Lower leg skin (tissue), 4 donors: ENCODE results near the gene PSMC2. TPM values are rescaled to one million over a fixed set of nuclear protein-coding genes. Genes with fewer than 3 reads are reported as not detected.

ENCODE experiments used
- DNase-seq, 2 donors: peaks; one replicate each; pipeline ENCODE4 v3.0.0-alpha.2; 2019; ENCODE audit warnings: low spot score in 2 of 2
- H3K4me3 ChIP-seq: fragments of 200-600 bp; sonication (generic); 2 replicates; pipeline ENCODE4 v1.5.1; 2017; ENCODE audit warnings: mild to moderate bottlenecking, low read depth; ENCODE audit not compliant: poor library complexity, severe bottlenecking
- POLR2A ChIP-seq, 2 donors: fragments of 450-650 bp; IDR thresholded peaks; one replicate each; pipeline ENCODE4 v1.6.1; 2016 to 2017; ENCODE audit warnings: antibody characterized with exemption in 2 of 2, mild to moderate bottlenecking in 1 of 2, moderate library complexity in 1 of 2
- WGBS, 2 donors: methylation state at CpG; one replicate each; pipeline ENCODE4 v1.1.5; 2018; 5-methylcytosine and 5-hydroxymethylcytosine counted together
- intact Hi-C: fragments of 100-400 bp; cut with DNase I; formaldehyde crosslinking; loops from one replicate; pipeline ENCODE4 v1.15.0; 2023; ENCODE audit warnings: low total_unique reads
- total RNA-seq, 4 donors: library from RNA; depleted of rRNA; stranded (reverse); fragments of >200 nt; gene quantifications; one replicate each; pipeline ENCODE4 v1.1.0, GENCODE V29; 2016
- TF ChIP-seq, protein P1 (sequence below), 3 donors: fragments of 450-650 bp; IDR thresholded peaks; one replicate each; pipeline ENCODE4 v1.5.1; 2016; ENCODE audit warnings: antibody characterized with exemption in 3 of 3, mild to moderate bottlenecking in 3 of 3, moderate library complexity in 2 of 3

PSMC2 gene
- total RNA-seq, 4 donors from 2014 or later = 75.3 to 124 (median 107) TPM

DNA sequence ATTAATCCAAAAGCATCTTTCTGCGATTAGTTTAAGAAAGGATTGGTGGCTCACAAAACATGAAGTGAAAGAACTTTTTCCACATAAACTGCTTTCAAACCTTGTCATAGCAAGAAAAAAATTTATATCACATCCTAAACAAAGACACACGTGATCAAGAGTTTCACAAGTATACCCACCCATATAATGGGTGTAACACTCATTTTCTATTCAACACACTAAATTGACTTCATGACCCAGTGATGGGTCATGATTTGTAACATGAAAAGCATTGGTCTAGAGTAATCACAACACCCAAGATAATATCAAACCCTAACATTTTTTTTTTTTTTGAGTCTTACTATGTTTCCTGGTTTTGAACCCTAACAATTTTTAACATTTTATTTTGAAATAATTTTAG, 32.6 kb upstream of the PSMC2 start:
- 76 to 81% methylated on average over 2 of the region's 2 CpGs for WGBS, 2 donors
- DNase-seq = no peak
- TF ChIP-seq, protein P1, sequence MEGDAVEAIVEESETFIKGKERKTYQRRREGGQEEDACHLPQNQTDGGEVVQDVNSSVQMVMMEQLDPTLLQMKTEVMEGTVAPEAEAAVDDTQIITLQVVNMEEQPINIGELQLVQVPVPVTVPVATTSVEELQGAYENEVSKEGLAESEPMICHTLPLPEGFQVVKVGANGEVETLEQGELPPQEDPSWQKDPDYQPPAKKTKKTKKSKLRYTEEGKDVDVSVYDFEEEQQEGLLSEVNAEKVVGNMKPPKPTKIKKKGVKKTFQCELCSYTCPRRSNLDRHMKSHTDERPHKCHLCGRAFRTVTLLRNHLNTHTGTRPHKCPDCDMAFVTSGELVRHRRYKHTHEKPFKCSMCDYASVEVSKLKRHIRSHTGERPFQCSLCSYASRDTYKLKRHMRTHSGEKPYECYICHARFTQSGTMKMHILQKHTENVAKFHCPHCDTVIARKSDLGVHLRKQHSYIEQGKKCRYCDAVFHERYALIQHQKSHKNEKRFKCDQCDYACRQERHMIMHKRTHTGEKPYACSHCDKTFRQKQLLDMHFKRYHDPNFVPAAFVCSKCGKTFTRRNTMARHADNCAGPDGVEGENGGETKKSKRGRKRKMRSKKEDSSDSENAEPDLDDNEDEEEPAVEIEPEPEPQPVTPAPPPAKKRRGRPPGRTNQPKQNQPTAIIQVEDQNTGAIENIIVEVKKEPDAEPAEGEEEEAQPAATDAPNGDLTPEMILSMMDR (IDR thresholded peaks at IDR 0.05) = no peak
- TF ChIP-seq POLR2A (IDR thresholded peaks at IDR 0.05) = no peak
- no peak overlapping the region for H3K4me3 ChIP-seq
- intact Hi-C loops = no loop called here

GRCh38 chr7:103316380-103316941, 31.0 kb upstream of the PSMC2 start:
- WGBS, 2 donors = 85 to 87% methylated on average over 2 of the region's 2 CpGs
- no peak overlapping the region for H3K4me3 ChIP-seq
- intact Hi-C loops = no loop called here
- TF ChIP-seq POLR2A (IDR thresholded peaks at IDR 0.05) = no peak
- DNase-seq = no peak

DNA sequence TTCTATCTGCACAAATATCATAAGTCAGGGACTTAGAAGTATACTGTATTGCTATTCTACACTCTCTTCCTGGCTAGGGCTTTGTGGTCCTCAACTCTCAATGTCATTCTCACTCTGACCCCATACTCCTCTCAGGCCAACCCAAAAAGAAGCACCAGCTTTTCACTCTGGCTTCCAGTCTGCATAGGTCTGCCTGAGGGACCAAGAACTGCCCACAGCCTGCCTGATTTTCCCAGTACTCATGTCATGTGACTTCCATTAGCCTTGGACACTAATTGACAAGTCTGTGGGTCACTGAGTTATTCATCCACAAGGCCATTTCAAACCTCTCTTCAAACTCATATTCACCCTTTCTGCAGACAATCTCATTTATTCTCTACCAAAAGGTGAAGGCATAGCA, 30.4 kb upstream of the PSMC2 start:
- no peak overlapping the region for H3K4me3 ChIP-seq
- TF ChIP-seq, protein P1 (IDR thresholded peaks at IDR 0.05) = no peak
- no peak for TF ChIP-seq POLR2A (IDR thresholded peaks at IDR 0.05)
- intact Hi-C loops = no loop called here
- no peak for DNase-seq

DNA sequence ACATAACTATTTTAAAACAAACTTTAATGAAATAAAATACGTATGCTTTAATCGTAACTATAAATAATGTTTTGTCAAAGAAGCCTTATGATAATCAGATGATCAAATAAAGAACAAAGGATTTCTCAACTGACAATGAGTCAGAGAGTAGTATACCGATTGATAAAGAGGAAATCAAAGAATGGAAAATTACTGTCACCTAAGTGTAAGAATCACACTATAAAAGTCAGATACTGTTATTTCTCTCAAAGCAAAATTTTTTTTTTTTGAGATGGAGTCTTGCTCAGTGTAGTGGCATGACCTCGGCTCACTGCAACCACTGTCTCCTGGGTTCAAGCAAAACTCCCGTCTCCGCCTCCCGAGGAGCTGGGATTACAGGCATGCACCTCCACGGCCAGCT, 21.7 kb upstream of the PSMC2 start:
- intact Hi-C loops = no loop called here
- TF ChIP-seq POLR2A (IDR thresholded peaks at IDR 0.05) = no peak
- TF ChIP-seq, protein P1 (IDR thresholded peaks at IDR 0.05) = no peak

DNA sequence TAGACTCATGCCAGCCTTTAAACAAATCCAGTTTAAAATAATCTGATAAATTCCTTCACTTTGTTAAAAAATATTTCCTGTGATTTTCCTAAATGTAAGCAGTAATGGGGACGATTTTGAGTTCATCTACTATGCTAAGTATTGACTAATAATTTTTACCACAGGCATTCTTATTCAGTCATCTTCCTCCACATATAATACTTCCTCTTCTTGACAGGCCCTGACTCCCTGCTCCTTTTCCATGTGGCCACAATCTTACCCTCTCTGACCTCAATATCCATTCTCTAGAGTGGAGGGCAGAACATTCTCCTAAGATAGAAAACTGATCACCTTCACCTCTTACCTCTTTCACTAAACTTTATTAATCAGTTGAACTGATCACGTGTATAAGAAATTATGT, 10.7 kb upstream of the PSMC2 start:
- no peak overlapping the region for H3K4me3 ChIP-seq
- TF ChIP-seq, protein P1 (IDR thresholded peaks at IDR 0.05) = no peak
- TF ChIP-seq POLR2A (IDR thresholded peaks at IDR 0.05) = no peak
- DNase-seq = no peak
- WGBS, 2 donors = 88 to 94% methylated on average over 2 of the region's 2 CpGs
- intact Hi-C loops = no loop called here

More for the DNA sequence above, 21.7 kb upstream of the PSMC2 start:
- no peak for DNase-seq
- no peak overlapping the region for H3K4me3 ChIP-seq
- 83 to 87% methylated on average over 8 of the region's 8 CpGs for WGBS, 2 donors

DNA sequence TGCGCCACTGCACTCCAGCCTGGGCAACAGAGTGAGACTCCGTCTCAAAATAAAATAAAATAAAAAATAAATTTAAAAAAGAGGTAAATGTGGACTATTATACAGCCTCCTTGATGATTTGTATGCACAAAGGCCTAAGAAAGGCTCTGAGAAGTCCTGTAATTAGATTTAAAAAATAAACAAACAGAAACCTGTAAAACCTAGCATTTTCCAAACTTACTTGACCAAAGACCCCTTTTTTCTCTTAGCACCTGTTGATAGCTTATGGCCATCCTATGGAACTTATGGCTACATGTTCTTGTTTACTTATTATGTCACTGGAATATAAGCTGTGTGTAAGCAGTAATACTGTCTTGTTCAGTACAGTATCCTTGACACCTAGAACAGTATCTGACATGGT, 8.6 kb upstream of the PSMC2 start:
- 96 to 100% methylated on average over 2 of the region's 2 CpGs for WGBS, 2 donors
- intact Hi-C loops = no loop called here
- no peak for DNase-seq
- H3K4me3 ChIP-seq = no peak overlapping the region
- TF ChIP-seq, protein P1 (IDR thresholded peaks at IDR 0.05) = no peak
- no peak for TF ChIP-seq POLR2A (IDR thresholded peaks at IDR 0.05)
